HCT116 (cell line): ENCODE results near the gene DCP1B.

Experiments
- EGR1 ChIP-seq: IDR thresholded peaks from 2 replicates; pipeline ENCODE4 v1.6.1; 2012; ENCODE audit warnings: low read depth
- EZH2 ChIP-seq: fragments of 200-600 bp; sonication (generic); IDR thresholded peaks from 2 replicates; pipeline ENCODE4 v1.6.1; 2017; ENCODE audit warnings: antibody characterized with exemption, mixed run types
- EZH2phosphoT487 ChIP-seq: fragments of 200-600 bp; IDR thresholded peaks from 2 replicates; pipeline ENCODE4 v1.6.1; 2018; ENCODE audit warnings: antibody characterized with exemption, borderline replicate concordance
- MAX ChIP-seq: IDR thresholded peaks from 2 replicates; pipeline ENCODE4 v1.6.1; 2012
- POLR2A ChIP-seq: IDR thresholded peaks from 2 replicates; pipeline ENCODE4 v1.7.0; 2011; ENCODE audit warnings: borderline replicate concordance; ENCODE audit not compliant: insufficient read depth, insufficient read length; ENCODE audit errors: extremely low read depth
- POLR2AphosphoS5 ChIP-seq: IDR thresholded peaks from 2 replicates; pipeline ENCODE4 v1.6.1; 2011; ENCODE audit warnings: mild to moderate bottlenecking, low read depth, low read length, moderate library complexity
- REST ChIP-seq: IDR thresholded peaks from 2 replicates; pipeline ENCODE4 v1.6.1; 2012; ENCODE audit warnings: low read depth
- SRF ChIP-seq: IDR thresholded peaks from 2 replicates; pipeline ENCODE4 v1.6.1; 2012; ENCODE audit warnings: low read depth
- TCF7L2 ChIP-seq: IDR thresholded peaks from 2 replicates; pipeline ENCODE4 v1.7.0; 2011; ENCODE audit warnings: borderline replicate concordance, inconsistent platforms; ENCODE audit not compliant: insufficient read depth, insufficient read length; ENCODE audit errors: extremely low read depth
- ZNF274 ChIP-seq: fragments of 200-500 bp; sonication (Bioruptor generic); IDR thresholded peaks from 2 replicates; pipeline ENCODE4 v1.6.1; 2014; ENCODE audit warnings: mild to moderate bottlenecking, low read depth, low read length, inconsistent platforms
- TF ChIP-seq, protein P1 (sequence below), 3 experiments: fragments of 200-600 bp in 1 of 3; sonication (generic) in 1 of 3; IDR thresholded peaks in 2 of 3; conservative IDR thresholded peaks in 1 of 3; 2 replicates each; pipeline ENCODE4 v1.5.1; 2012 to 2017; ENCODE audit warnings: low read depth in 2 of 3, low read length in 2 of 3, antibody characterized with exemption in 1 of 3, borderline replicate concordance in 1 of 3, control low read depth in 1 of 3, mild to moderate bottlenecking in 1 of 3, mixed read lengths in 1 of 3, mixed run types in 1 of 3, moderate library complexity in 1 of 3; ENCODE audit not compliant: insufficient read depth in 1 of 3

- TF ChIP-seq, protein P1, sequence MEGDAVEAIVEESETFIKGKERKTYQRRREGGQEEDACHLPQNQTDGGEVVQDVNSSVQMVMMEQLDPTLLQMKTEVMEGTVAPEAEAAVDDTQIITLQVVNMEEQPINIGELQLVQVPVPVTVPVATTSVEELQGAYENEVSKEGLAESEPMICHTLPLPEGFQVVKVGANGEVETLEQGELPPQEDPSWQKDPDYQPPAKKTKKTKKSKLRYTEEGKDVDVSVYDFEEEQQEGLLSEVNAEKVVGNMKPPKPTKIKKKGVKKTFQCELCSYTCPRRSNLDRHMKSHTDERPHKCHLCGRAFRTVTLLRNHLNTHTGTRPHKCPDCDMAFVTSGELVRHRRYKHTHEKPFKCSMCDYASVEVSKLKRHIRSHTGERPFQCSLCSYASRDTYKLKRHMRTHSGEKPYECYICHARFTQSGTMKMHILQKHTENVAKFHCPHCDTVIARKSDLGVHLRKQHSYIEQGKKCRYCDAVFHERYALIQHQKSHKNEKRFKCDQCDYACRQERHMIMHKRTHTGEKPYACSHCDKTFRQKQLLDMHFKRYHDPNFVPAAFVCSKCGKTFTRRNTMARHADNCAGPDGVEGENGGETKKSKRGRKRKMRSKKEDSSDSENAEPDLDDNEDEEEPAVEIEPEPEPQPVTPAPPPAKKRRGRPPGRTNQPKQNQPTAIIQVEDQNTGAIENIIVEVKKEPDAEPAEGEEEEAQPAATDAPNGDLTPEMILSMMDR (IDR thresholded peaks at IDR 0.05 in 2 of 3, conservative IDR thresholded peaks at IDR 0.05 in 1 of 3; ENCODE audit: borderline replicate concordance in 1 of 3, insufficient read depth in 1 of 3, low read depth in 2 of 3, low read length in 2 of 3): no peak
- TF ChIP-seq EGR1 (no peak), ZNF274 (no peak), EZH2 (no peak), TCF7L2 (no peak), EZH2phosphoT487 (no peak), SRF (no peak), POLR2A (no peak), REST (no peak), MAX (no peak), POLR2AphosphoS5 (no peak)
These were observed 69.0 kb downstream of the DCP1B start for GRCh38 chr12:1935242-1935641.
